NCI-H1048 (cell line): ENCODE results near the gene SYNGR3.

ENCODE experiments used
- DNase-seq: peaks from one replicate; lab custom pipeline; 2025; lab: John Stamatoyannopoulos, UW

Gene SYNGR3

DNA sequence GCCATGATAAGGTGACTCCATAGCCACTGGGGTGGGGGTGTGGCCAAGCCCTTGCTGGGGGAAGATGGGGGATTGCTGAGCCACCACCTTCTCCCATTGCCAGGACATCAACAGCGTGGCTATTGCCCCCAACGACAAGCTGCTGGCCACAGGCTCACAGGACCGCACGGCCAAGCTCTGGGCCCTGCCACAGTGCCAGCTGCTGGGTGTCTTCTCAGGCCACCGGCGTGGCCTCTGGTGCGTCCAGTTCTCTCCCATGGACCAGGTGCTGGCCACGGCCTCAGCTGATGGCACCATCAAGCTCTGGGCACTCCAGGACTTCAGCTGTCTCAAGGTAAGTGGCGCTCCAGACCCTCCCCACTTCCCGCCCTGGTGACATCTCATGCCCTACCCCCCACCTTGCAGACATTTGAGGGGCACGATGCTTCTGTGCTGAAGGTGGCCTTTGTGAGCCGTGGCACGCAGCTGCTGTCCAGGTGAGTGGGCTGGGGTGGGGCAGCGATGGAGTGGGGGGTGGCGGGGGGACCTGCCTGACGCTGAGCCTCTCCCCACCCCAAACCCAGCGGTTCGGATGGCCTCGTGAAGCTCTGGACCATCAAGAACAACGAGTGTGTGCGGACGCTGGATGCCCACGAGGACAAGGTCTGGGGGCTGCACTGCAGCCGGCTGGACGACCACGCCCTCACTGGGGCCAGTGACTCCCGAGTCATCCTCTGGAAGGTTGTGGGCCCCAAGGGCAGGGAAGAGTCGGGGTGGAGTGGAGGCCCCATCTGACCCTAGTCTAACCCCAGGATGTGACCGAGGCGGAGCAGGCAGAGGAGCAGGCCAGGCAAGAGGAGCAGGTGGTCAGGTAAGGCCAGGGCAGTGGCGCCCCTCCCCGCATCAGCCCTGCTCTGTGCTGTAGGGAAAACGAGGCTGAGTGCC lies 12.6 kb upstream of the SYNGR3 start:
- DNase-seq = no peak

DNA sequence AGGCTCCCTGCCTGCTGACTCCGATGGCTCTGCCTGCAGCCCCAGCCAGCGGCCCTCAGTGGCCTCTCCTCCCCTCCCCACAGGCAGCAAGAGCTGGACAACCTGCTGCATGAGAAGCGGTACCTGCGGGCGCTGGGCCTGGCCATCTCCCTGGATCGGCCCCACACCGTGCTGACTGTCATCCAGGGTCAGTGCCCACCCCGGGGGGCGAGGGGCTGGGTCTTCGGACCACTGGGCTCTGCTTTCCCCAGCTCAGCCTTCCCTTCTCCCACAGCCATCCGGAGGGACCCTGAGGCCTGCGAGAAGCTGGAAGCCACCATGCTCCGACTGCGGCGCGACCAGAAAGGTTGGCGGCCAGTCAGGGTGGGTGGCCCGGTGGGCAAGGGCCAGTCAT lies 11.9 kb upstream of the SYNGR3 start:
- DNase-seq = no peak

- no peak for DNase-seq
These were observed 11.2 kb upstream of the SYNGR3 start for GRCh38 chr16:1978476-1979120.

GRCh38 chr16:1979271-1980029 lies 10.3 kb upstream of the SYNGR3 start:
- DNase-seq = peak; percentile 8

GRCh38 chr16:1980030-1980769 lies 9.6 kb upstream of the SYNGR3 start:
- no peak for DNase-seq

DNA sequence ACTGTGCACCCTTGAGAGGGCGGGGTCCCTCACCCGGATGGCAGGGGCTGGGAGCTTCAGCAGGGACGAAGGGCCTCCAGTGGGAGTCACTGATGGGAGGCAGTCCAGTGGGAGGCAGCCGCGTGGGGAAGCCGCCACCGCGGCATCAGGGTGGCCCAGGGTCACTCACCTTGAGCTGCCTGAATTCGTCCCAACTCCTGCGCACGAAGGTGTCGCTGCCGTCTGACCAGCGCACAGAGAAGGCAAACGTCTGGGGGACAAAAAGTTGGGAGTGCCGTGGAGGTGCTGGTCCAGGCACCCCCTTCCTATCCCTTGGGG lies 9.0 kb upstream of the SYNGR3 start:
- no peak for DNase-seq

- DNase-seq = no peak
These were observed 8.4 kb upstream of the SYNGR3 start, which contains the start of gene NOXO1 for GRCh38 chr16:1981398-1981836. Gene NOXO1, minus strand, starts transcription at chr16:1981469. Its CDS starts 290 bp downstream, at chr16:1981179.

GRCh38 chr16:1982013-1982433 lies 7.7 kb upstream of the SYNGR3 start:
- DNase-seq = no peak

DNA sequence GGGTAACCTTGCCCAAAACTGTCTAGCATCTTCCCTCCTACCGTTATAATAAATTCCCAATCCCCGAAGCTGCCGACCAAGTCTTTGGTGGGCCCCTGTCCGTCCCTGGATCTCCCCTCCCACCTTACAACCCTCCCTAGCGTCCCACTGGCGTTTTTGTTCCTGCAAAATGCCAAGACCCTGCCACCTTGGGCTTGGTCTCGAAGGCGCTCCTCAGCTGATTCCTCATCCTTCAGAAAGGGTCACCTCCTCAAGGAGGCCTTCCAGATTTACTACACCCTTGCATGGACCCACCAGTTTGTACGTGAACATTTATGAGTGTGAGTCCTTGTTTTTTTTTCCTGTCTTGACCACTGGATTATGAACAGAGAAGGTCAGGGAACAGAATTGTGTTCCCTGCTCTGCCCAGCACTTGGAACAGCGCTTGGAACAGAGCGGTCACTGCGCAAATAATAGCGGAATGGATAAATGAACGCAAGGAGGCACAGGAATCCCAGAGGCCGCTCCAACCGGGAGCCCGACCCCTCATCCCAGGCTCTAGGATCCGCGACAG lies 6.7 kb upstream of the SYNGR3 start:
- DNase-seq = no peak

GRCh38 chr16:1983544-1984346 lies 6.0 kb upstream of the SYNGR3 start, which contains the start of gene GFER:
Gene GFER, plus strand, starts transcription at chr16:1984193. Its CDS starts 26 bp downstream, at chr16:1984219.
- peak; percentile 5 for DNase-seq

DNA sequence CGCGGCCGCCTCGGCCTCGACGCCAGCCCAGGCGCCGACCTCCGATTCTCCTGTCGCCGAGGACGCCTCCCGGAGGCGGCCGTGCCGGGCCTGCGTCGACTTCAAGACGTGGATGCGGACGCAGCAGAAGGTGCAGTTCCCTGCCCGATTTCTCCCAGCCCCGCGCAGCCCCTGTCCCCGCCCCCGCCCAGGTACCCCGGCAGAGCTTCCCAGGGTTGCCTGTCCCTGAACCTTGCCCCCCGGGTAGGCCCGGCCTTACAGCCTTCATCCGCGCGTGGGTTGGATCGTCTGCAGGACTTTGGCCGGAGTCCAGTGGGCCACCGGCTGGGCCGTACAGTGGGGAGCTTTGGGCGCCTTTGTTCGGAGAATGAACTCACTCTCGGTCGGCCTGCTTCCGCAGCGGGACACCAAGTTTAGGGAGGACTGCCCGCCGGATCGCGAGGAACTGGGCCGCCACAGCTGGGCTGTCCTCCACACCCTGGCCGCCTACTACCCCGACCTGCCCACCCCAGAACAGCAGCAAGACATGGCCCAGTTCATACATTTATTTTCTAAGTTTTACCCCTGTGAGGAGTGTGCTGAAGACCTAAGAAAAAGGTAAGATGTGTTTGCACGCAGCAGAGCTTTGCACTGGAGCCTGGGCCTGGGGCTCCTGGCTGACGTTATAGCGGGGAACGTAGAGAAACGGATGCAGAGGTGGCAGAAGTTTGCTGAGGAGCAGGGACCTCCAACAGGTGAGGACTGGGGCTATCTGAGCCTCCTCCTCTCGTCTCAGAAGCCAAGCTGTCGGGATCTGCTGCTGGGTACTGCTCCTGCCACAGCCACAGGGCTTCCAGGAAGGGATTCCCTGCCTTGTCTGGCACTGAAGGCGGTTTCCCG lies 5.2 kb upstream of the SYNGR3 start:
- no peak for DNase-seq

- DNase-seq = no peak
These were observed 4.2 kb upstream of the SYNGR3 start for GRCh38 chr16:1985466-1986150.

- DNase-seq = no peak
These were observed 2.6 kb upstream of the SYNGR3 start for GRCh38 chr16:1987198-1987597.

DNA sequence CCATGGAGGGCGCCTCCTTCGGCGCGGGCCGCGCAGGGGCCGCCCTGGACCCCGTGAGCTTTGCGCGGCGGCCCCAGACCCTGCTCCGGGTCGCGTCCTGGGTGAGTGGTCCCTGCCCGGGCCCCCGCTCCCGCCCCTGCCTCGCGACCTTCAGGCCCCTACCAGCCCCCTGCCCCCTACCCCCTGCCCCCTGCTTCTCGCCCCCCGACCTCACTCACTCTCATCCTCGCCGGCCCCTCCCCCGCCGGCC lies 256 bp downstream of the SYNGR3 start:
- no peak for DNase-seq

GRCh38 chr16:1990351-1991134 lies 773 bp downstream of the SYNGR3 start:
- no peak for DNase-seq

GRCh38 chr16:1991135-1991551 lies 1.4 kb downstream of the SYNGR3 start:
- DNase-seq = no peak

- DNase-seq = no peak
These were observed 1.8 kb downstream of the SYNGR3 start for GRCh38 chr16:1991588-1991947.

GRCh38 chr16:1991948-1992703 lies 2.4 kb downstream of the SYNGR3 start:
- DNase-seq = peak; percentile 63
